CD4-positive, alpha-beta T cell treated with Interleukin-4 for 1 hour (primary cell): Measurements from ENCODE around the gene OSBPL3.

ENCODE experiments used
- DNase-seq, 2 donors: peaks; one replicate each; pipeline ENCODE4 v3.0.0-alpha.2; 2020 to 2022

Gene OSBPL3

DNA sequence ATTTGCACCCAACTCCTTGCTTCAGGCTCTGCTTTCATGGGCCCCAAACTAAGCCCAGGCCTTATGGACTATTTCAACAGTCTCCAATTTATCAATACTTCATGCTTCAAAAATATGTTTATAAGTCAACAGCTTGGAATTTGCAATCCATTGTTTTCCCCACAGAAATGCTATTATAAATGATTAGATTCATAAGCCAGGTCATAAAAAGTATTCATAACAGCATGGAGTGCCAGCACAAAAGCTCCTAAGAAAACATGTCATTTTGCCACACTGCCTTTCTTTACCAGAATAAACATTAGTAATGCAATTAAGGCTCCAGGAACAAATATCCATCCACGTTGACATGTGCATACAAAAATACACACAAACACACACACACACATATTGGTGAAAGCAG, 30.1 kb downstream of the OSBPL3 start:
- no peak for DNase-seq

DNA sequence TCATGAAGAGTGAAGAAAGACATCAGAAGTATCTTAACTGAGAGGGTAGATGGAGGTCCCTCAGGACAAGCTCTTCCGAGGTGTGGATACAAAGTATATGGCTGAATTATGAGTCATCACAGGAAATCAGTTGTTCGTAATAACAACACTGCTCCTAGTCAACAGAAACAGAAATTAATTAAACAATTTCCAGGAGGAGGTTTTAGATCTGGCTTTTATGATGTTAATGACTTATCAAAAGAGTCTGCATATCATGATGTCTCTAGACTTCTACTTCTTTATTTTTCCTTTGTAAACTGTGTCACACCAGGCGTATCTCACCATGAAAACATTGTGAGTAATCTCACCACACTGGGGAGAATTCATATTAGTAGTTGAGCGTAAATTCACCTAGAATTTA, 31.2 kb downstream of the OSBPL3 start:
- peak in 1 of 2 donors; percentile 10 for DNase-seq

DNA sequence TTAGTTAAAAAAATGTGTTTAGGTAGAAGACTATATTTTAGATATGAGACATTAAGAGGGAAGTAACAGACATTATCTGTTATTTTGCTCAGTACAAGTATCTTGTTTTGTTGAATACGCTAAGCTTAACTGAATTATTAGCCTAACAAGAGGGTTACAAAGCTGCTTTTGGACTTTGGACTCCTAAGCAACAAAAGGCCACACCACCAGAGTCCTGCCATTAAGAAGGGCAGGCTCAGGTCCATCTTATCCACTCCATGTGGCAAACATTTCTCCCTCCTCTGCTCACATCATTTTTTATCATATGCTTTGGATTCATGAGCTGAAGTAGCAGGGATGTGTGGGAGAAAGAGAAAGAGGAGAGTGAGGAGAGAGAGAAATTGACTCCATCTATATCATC, 33.5 kb downstream of the OSBPL3 start:
- DNase-seq: no peak

DNA sequence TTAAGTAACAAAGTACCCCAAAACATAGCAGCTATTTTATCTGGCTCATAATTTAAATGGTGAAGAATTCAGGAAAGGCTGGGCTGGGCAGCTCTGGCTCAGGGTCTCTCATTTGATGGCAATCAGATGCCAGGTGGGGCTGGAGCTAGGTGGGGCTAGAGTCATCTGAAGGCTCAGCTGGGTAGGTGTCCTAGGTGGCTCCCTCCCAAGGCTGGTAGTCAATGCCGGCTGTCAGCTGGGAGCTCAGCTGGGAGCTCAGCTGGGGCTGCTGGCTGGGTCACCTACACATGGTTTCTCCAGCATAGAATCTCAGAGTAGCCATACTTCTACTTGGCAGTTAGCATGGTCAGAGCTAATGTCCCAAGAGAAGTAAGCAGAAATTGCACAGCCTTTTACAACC, 34.1 kb downstream of the OSBPL3 start:
- no peak for DNase-seq

DNA sequence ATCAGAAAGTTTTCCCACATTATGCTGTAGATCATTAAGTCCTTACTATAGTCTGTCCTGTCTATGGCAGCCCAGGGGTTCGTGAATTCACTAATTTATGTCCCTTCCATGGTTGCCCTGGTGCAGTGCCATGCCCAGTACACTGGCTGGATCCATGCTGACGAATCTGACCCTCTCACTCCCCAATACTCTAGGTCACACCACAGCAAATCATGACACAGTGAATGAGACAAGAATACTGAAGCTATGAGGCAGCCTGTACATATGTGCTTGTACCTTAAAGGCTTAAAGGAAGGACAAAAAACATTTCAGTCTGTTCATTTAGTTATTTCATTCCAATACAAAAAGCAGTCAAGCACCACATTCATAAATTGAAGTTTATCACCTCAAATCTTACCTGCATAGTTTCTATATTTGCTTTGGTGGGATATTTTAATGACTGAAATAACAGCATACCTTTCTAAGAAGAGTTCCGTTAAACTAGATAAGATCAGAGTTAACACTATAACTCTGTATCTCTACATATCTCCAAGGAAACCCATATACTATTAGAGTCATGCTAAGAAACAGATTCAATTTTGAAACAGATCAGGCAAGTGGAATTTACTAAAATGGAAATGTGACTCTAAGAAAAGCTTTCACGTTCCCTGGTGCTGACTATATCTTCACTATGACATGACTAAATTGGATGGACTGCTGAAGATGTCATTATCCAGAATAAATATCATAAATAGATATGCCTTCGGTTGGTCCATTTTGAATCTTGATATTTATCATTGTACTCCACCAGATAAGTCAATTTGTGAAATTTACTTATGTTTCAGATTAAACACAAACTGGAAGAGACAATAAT, 36.7 kb downstream of the OSBPL3 start:
- no peak for DNase-seq

DNA sequence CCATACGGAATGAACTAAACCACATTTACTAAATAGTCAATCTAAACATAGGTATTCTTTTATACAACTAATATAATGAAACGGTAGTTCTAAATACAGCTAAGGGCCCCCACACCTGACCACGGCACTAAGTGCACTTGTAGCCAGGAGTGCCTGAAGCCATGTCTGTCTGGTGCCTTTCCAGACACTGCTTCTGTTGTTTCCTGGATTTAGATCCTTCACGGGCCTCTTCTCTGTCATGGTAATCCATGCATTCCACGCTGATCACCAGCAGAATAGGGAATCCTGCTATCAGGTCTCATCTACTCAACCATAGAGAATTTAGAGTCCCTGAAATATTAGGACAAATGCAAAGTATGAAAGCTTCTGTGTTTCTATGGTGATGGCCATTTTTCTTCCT, 37.8 kb downstream of the OSBPL3 start:
- no peak for DNase-seq

DNA sequence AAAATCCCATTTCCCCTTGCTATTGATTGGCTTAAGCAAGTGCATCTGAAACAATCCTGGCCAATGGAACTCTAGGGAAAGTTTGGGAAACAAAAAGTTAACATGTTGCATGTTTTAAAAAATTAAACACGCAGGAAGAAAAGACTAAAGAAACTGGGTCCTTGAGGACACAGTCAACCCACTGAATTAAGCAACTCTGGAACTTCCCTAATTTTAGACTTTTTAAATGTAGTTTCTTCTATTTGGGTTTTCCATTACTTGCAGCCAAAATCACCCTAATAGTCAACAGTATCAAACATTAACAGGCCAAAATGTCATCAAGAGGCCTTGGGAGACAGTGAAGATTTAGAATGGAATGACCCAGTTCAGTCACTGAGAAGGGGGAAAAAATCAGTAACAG, 40.6 kb downstream of the OSBPL3 start:
- no peak for DNase-seq

DNA sequence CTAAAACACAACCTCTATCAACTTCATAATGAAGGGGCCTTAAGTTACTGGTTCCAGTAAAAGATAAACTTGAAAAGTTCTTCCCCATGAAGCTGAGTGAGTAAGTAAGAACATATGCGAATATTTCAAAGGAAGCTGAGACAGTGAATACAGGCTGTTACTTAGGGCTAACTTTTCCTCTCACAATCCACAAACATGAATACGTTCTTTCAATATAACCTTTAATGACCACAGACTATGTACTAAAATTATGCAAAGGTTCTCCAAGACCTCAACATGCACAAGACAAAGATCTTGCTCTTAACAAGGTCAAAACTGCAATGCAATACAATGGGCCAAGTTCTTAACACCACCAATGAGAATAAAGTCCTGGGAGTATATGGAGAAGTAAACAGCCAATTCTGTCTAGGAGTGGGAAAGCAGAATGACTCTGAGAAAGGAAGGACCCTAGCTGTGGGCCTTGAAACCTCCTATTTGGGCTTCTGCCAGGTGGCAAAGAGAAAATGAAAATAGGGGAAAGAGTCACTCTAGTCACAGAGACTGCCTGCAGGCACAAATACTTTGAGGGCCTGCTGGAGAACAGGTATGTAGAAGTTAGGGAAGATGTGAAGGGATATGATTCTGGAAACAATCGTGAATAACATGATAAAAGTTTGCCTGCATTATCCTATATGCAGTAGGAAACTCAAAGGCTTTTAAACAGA, 43.7 kb downstream of the OSBPL3 start:
- no peak for DNase-seq

DNA sequence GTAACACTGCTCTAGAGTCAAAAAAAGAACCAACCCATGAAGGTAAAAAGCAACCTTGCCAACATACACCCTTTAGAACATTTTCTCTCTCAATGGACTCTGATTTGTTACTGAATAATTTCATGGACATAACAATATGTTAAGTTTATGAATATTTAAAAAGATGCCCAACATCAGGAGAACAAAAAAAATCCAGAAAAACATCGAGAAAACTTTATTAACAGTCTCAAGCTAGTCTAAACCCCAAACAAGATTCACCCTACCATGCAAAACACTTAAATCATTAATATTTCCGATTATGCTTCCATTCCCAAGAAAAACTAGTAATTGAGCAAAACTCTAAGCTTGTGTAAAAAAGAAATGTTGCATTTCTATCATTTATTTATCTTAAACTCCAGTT, 46.7 kb downstream of the OSBPL3 start:
- DNase-seq: no peak

DNA sequence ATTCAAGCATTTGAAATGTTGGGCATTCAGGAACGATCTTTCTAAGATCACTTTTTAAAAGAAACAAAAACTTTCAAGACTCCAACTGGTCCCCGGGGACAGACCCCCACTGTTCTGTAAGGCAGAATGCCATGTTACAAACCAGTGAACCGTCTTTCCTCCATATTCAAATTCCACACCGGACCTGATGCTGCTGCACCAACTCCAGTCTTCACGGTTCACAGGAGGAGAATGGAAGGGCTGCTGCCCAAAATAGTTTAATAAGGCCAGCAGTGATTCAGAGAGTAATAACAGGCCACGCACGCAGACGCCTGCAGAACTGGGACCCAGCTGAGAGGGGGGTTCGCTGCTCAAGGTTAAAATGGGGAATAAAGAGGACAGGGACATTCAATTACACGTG, 47.2 kb downstream of the OSBPL3 start:
- DNase-seq: no peak

DNA sequence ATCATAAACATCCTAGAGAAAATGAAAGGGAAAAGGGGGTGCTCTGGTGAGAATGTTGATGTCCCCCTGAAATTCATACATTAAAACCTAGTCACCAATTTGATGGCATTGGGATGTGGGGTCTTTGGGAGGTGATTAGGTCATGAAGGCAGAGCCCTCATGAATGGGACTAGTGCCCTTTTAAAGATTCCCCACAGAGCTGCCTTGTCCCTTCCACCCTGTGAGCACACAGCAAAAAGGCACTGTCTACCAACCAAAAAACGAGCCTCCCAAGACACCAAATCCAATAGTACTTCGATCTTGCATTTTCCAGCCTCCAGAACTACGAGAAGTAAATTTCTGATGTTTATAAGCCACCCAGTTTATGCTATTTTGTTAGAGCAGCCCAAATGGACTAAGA, 47.6 kb downstream of the OSBPL3 start:
- no peak for DNase-seq

DNA sequence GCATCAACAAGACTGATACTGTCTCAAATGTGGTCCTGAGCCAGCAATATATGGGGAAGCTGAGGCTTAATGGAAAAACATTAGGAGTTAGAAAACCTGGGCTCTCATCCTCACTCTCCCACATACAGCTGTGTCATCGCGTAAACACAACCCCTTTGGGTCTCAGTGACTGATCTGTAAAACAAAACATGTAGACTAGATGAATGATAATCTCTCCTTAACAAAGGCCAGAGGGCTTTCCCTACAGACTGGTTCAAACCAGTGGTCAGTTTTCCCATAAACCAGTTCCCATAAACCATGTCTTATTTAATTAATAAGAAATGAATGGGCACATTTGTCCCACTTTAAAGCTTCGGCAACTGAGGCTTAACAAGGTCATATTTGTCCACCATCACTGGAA, 48.1 kb downstream of the OSBPL3 start:
- no peak for DNase-seq

DNA sequence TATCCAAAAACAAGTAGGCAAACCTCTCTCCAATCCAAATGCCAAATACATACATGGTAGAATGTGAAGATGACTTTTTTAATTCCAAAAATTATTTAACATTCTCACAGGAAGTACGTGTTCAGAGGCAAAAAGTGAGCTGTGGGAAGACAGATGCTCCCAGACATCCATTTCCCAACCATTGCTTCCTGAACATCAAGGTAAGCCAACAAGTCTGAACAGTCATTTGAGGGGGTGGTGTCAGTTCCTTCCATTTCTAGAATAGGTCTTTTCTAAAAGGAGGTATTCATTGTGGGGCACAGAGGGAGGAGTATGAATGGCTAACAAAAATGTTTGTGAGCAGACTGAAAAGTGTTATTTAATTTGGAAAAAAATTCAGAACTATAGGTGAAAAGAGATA, 49.1 kb downstream of the OSBPL3 start:
- DNase-seq: no peak

DNA sequence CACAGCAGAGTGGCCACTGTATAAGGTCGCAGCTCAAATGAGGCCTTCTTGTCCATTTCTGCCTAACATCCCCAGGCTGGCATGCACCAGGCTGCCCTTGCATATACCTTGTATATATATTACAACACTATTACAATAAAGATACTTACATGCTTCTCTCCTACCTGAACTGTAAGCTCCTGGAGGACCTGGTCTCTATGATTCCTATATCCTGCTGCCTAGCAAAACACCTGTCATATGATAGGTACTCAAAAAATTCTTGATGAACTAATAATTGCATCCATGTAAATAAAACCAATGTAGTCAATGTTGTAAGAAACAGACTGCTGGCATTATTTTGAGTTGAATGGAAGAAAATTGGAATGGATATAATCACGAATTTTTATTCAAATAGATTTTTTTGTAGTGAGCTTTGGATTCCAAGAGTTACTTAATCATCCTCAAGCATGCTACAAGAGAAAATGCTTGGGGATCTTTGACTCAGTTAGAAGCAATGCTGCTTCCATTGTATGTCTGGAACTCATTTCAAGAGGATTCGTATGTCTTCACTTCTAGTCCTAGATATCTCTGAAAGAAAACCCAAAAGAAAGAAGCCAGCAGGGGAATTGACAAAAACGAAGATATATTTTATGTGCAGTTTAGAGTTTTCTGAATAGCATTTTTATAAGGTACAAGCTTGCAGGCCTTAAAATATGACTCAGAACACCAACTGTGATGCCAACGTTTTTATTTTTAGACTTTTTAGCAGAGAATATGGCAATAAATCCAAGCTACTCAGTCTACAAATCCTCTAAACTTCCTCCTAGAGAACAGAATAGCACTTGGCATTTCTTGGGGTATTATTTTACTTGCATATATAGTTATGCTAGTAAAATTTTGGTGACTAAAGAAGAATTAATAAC, 53.1 kb downstream of the OSBPL3 start:
- no peak for DNase-seq

DNA sequence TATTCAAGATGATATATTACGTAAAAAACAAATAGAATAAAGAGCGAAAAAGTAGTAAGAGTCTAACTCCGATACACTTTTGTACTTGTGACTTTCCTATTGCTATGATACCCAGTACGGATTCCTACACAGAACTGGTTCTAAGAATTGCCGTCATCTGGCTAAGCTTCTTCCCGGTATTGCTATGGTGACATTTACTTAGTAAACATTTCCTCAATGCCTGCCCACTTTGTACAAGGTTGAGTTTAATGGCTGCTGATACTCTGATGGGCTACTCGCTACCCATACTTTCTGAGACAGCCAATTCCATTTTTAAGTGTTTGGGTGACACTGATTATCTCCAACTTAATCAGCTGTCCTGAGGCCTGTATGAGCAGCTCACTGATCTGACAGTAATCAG, 55.6 kb downstream of the OSBPL3 start:
- DNase-seq: peak in 1 of 2 donors; percentile 71

DNA sequence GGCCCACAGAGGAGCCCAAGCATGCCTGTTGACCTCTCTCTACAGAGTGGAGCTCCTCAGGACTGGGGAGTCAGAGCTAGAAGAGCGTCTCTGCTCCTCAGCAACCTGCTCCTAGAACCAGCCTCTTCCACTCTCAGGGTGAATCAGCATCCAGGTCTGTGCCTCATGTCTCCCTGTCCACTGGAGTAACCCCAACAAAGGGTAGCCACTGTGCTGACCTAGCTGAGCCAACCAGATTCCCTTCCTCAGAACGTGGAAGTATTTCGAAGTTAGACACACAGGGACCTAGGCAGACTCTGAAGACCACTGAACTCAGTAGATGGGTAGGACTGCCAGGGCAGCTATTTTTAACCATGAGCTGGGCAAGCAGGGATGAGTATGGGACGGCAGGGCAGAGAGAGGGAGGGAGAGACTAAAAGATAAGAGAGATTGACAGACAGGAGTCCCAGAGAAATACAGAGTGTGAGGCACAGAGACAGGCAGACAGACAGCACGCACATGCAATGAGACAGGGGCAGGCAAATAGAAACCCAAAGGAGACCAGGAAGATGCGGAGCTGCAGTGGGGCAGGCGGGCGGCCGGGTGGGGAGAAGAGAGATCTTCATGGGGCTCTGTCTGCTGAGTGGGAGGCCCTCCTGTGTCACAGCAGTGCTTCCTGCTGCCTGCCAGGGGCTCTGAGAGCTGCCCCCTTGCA, 56.7 kb downstream of the OSBPL3 start:
- DNase-seq: no peak

DNA sequence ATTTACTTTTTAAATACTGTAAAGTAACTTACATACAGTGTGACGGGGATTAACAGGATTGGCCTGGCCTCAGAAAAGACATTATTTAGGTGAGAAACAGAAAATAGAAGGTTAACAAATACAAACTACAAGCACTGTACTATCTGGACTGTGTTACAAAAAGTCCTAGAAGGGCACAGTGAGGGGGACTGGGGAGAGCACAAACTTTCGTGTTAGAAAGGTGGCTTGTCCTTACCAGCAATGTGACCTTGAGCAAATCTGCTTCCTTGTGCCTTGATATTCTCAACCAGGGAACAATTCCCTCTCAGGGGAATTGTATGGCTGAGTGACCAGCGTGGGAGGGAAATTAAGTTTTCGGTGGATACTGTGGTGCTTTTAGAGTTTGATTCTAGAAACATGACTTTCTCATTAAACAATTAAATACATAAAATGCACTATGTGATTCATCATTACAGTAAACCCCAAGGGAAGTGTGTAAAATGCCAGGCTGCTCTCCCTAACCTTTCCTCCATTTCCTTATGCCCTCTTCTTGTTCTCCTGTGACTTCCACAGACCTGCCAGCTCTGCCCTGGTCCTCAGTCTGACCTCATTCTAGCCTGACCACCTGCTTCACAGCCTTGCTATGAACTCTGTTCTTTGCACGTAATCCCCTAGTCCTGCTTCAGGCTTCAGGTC, 57.7 kb downstream of the OSBPL3 start:
- DNase-seq: no peak

DNA sequence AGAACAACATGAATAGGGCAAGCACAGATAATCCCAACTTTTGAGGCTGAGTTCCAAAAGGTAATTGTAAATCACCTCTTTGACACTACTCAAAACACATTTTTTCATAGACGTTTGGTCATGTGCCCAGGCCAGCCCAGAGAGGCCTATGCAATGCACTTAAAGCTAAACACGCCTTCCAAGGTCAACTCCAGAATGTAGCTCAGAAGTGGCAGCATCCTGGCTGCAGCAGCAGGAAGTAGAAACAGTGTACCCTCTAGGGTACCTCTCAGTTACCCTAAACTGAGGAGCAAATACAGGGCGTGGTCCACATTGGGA, 58.7 kb downstream of the OSBPL3 start:
- no peak for DNase-seq

DNA sequence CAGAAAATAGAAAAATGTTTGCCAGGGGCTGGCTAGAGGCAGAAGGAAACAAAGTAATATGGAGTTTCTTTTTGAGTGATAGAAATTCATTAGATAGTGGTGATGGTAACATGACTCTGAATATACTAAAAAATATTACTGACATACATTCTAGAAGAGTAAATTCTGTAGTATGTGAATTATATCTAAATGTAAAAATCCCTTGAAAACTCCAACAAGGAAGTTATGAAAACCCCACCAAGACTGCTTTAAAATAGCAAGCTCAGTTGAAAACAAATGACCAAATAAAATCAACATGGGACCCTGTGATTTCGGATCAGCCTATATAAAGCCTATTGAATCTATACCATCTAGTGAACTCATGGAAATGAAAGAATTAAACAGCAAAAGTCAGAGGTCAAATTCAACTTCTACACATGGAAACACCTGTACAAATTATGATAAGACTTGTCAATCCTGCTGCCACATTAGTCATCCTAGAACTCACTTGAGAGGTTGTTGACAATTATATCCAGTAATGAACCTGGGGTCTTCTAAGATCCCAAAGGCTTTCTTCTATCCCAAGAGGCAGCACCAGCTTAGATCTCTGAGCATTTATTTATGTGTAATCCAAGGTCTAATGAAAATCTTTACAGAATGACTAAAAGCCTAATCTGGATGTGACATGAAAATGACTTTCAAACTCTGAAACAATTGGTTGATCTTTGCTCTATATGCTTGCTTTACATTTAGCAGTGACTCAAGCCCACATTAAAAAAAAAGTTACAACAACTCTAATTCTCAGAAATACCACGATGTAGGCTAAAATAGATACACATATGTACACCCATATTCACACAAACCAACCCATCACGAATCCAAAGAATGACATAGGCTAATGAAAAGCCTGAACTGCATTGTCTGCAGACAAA, 59.3 kb downstream of the OSBPL3 start:
- no peak for DNase-seq

DNA sequence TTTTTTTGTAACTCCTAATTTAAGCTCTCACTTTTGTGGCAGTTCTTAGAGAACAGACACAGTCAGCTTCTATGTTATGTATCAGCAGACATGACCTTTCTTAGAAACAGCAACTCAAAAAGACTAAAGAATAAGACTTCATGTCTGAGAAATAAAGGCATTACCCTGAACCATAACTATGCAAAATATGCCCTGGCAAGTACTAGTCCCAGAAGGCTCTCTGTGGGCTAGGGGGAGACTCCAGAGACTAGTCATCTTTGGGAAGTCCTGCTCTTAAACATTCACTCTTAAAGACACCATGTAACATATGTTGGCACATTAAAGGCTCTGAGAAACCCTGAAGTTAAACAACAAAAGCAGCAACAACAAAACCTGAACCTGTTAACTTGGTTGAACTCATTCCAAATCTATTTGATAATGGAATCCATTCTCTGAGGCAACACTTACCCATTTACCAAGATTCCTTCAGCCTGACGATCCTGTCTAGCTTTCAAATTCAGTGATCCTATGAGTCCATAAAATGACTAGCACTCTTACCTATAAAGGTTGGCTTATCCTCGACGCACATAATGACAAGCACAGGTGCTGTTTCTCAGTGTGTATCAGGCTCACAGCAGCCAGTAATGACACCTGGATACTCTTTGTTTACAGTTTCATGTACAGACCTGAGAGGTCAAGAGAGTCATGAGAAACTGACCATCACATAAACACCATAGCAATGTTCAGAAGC, 62.3 kb downstream of the OSBPL3 start:
- no peak for DNase-seq
